SIG-M5 treated with dmso at 0.1 percent for 504 hours (cell line): ENCODE measurements around the gene EXOC3.
"Not testable (repeated sequence)": the region's sequence is repeated elsewhere in the genome, so short reads cannot be mapped to it uniquely, and the experiment has no call there.

Experiments
- DNase-seq: peaks from one replicate; lab custom pipeline; 2025; ENCODE audit not compliant: unreplicated experiment; lab: John Stamatoyannopoulos, UW

EXOC3 gene

DNA sequence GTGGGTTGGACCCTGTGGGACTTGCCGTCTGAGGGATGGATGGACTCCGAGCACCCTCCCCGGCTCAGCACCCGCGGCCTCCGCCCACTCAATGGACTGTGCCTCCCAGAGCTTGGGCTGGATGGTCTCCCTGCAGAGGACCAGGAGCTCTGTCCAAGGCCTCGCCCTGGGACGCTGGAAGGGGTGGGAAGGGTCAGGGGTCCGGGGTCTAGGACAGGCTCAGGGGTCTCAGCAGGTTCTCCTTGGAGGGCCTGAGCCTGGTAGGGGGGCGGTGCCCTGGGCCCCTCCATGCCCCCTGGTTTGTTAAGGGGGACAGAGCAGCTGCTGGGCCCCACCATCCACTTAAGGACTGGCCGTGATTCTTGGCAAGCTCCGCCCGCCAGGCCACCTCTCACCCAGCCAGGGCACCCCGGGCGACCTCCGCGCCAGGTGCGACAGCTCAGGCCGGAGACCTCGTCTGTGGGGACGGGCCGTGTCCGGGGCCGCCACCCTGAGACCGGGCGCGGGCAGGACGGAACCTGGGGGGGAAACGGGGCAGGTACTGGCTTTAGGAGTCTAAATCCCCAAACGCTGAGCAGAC is 29.2 kb downstream of the EXOC3 start:
- no peak for DNase-seq

- peak; percentile 87 for DNase-seq
Observed at GRCh38 chr5:472656-473550, 29.9 kb downstream of the EXOC3 start.

- DNase-seq = peak; percentile 48
Observed at GRCh38 chr5:473551-474192, 30.7 kb downstream of the EXOC3 start.

DNA sequence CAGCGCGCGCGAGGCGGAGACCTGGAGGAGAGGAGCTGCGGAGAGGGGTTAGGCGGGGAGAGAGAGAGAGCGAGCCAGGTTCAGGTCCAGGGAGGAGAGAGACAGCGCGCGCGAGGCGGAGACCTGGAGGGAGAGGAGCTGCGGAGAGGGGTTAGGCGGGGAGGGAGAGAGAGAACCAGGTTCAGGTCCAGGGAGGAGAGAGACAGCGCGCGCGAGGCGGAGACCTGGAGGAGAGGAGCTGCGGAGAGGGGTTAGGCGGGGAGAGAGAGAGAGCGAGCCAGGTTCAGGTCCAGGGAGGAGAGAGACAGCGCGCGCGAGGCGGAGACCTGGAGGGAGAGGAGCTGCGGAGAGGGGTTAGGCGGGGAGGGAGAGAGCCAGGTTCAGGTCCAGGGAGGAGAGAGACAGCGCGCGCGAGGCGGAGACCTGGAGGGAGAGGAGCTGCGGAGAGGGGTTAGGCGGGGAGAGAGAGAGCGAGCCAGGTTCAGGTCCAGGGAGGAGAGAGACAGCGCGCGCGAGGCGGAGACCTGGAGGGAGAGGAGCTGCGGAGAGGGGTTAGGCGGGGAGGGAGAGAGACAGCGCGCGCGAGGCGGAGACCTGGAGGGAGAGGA is 31.4 kb downstream of the EXOC3 start:
- not testable (repeated sequence) for DNase-seq

DNA sequence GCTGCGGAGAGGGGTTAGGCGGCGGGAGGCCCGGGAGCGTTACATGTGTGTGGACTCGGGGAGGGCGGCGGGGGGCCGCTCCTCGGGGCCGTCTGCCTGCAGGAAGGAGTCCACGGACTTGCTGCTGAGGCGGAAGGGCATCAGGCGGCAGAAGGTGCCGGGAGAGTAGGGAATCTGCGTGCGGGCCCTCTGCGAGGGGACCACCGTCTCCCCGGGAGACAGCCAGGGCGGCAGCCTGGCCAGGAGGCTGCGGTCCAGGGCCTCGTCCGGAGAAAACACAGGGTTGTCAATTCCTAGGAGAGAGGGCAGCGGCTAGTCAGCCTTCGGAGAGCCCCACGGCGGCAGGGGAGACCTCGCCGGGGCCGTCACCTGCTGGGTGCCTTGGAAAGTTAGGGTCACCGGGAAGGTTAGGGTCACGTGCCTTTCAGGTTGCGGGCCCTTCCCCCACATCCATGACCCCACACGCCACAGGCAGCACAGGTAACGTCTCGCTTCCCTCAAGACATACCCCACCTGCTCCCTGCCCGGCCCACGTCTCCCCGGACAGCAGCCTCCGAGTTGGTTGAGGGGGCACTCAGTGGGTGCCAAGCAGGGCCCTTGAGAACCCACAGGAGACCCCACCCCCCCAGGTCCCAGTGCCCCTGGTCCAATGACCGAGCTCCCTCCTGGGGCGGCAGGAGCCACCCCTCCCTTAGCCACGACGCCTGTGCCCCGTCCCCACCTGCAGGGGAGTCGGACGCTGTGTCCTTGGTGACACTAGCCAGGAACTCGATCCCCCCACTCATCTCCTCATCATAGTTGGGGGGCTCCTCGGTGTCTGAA is 32.1 kb downstream of the EXOC3 start:
- no peak for DNase-seq

DNA sequence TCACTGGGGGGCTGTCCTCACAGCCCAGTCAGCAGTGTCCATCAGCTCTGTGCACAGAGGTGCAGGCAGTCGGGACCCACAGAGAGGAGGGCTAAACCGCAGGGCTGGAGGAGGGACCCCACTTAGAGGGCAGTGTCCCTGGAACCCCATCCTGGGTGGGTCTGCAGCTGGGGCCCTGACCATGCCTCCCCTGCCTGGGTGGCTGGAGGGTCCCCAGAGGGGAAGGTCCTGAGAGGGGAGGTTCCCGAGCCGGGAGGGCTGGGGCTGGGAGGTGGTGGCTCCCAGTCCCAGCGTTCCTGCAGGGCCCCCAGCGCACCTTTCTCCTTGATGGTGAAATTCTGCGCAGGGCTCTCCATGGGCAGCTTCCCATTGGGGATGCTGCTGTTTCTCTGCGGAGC is 32.7 kb downstream of the EXOC3 start:
- no peak for DNase-seq

GRCh38 chr5:476102-476813 is 33.3 kb downstream of the EXOC3 start:
- DNase-seq = no peak

- no peak for DNase-seq
Observed at GRCh38 chr5:476814-477175, 33.8 kb downstream of the EXOC3 start.

- DNase-seq = no peak
Observed at GRCh38 chr5:477247-477646, 34.3 kb downstream of the EXOC3 start.

GRCh38 chr5:477871-478270 is 34.9 kb downstream of the EXOC3 start:
- no peak for DNase-seq

DNA sequence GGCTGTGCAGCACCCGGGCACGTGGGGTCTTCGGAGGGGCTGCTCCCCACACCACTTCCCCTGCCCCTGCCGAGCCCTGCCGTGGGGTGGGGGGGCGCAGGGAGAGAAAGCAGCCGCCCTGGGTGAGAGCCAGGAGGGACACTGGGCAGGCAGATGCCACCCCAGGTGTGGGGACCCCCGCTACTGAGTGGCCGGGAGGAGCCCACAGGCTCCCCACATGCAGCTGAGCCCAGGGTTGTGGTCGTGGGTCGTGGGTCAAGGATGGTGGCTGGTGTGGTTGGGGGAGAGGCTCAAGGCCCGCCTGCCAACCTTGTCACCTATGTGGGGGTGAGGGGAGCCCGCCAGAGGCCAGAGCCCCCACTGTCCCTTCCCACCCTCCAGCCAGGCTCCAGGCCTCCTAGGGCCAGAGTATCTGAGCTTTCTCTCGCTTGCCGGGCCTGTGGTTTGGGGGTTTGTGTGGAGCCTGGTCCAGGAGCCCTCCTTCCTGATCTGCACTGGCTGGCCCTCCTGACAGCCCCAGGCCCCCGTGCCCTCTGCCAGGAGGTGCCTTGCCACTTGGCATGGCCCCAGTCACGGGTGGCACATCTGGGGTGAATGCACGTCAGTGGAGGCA is 35.5 kb downstream of the EXOC3 start:
- DNase-seq = no peak

GRCh38 chr5:478982-479535 is 36.1 kb downstream of the EXOC3 start:
- no peak for DNase-seq

DNA sequence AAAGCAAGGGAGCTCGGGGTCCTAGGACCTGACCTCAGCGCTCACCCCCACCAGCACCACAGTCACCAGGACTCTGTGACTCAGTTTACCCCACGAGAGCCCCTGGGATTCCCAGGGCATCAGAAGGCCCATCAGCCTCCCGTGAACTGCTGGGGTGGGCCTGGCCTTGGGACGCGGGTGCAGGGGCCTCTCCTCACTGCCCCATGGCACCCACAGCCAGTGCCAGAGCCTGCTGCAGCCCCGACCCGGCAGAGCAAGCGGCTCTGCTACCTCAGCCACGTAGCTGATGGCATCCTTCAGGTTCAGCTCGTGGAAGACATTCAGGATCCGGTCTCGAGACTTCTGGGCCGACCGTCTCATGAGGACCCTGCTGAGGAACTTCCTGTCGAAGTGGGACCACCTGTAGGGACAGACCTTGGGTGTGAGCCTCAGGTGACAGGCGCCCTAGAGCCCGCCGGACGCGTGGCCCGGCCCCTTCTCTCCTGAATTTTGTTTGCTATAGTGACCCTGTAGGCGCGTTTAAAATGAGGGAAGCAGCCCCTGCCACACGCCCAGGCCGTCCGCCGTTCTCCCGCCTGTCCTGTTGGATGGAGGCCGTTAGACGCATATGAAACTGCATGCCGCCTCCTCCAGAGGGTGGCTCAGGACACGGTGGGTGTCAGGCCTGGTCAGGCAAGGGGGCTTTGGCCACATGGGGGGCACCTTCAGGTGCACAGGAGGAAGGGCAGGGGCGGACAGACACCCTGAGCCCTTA is 36.8 kb downstream of the EXOC3 start:
- DNase-seq = no peak

- DNase-seq = no peak
Observed at GRCh38 chr5:481347-481746, 38.4 kb downstream of the EXOC3 start.

GRCh38 chr5:482021-482420 is 39.0 kb downstream of the EXOC3 start:
- DNase-seq = no peak

DNA sequence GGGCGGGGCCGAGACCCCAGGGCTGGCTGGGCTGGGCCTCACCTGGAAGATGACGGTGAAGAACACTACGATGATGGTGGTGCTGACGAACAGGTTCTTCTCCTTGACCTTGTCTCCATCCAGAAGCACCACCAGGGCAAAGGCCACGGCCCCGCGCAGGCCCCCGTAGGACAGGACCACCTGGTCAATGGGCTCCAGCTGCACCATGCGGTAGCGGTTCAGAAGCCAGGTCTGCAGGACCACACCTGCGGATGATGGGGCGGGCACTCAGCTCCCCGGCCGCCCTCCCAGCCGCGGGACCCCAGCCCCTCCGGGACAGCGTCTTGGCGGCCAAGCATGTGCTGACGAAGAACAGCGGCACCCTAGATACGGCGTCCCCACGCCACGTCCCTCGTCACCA is 39.5 kb downstream of the EXOC3 start:
- no peak for DNase-seq

- DNase-seq = no peak
Observed at GRCh38 chr5:483011-483410, 40.0 kb downstream of the EXOC3 start.

GRCh38 chr5:483434-484140 is 40.6 kb downstream of the EXOC3 start:
- DNase-seq = no peak
